Measurements from ENCODE around the gene B4GALT1.
A peak's percentile ranks its signal among the peaks of the same experiment; 100 is the strongest.
"Not testable (repeated sequence)": the region's sequence is repeated elsewhere in the genome, so short reads cannot be mapped to it uniquely, and the experiment has no call there.

Gene B4GALT1

GRCh38 chr9:33085672-33086071, 81.5 kb downstream of the B4GALT1 start:
- DNase-seq: not testable (repeated sequence)

GRCh38 chr9:33082538-33083326, 84.4 kb downstream of the B4GALT1 start:
- no peak for DNase-seq

GRCh38 chr9:33082128-33082527, 85.0 kb downstream of the B4GALT1 start:
- no peak for DNase-seq

GRCh38 chr9:33081128-33081851, 85.8 kb downstream of the B4GALT1 start:
- peak; percentile 26 for DNase-seq

GRCh38 chr9:33080534-33080933, 86.6 kb downstream of the B4GALT1 start:
- DNase-seq: no peak

GRCh38 chr9:33076046-33077004, 90.8 kb downstream of the B4GALT1 start, which contains the start of gene SMU1:
Gene SMU1 (minus strand): TSS chr9:33076674. CDS start chr9:33076608, 66 bp downstream.
- peak; percentile 91 for DNase-seq

GRCh38 chr9:33068991-33069390, 98.1 kb downstream of the B4GALT1 start:
- DNase-seq: no peak

GRCh38 chr9:33065157-33066076, 101.7 kb downstream of the B4GALT1 start:
- no peak for DNase-seq

All from stimulated activated CD4-positive, alpha-beta T cell treated with anti-CD3 and anti-CD28 coated beads, Interleukin-12 subunit alpha, Interleukin-12 subunit beta, amount 100 ng/mL, for 4 hours (primary cell).